IPS-18c (cell line): ENCODE results near the gene AZGP1.
A peak's percentile ranks its signal among the peaks of the same experiment; 100 is the strongest.

Experiments
- H3K4me3 ChIP-seq: 2 replicates; pipeline ENCODE4 v1.7.0; 2013; ENCODE audit warnings: low read depth, mild to moderate bottlenecking, low read length, moderate library complexity; ENCODE audit not compliant: insufficient read depth
- H3K9me3 ChIP-seq: one replicate; pipeline ENCODE4 v1.6.1; 2013; ENCODE audit warnings: mild to moderate bottlenecking, low read length, moderate library complexity; ENCODE audit not compliant: control insufficient read depth, insufficient read depth

The AZGP1 gene

GRCh38 chr7:99928994-99929729 is 46.7 kb downstream of the AZGP1 start, which contains the start of gene GJC3:
GJC3 (minus strand) TSS chr7:99929620; CDS start chr7:99929620, 0 bp downstream.
- H3K4me3 ChIP-seq, result peak within 1 kb of the TSS; percentile 36

GRCh38 chr7:99928188-99928587 is 47.6 kb downstream of the AZGP1 start:
- H3K9me3 ChIP-seq, result peaks cover 2% of the 10 kb centered on the region
- H3K4me3 ChIP-seq, result no peak overlapping the region

More at GRCh38 chr7:99928994-99929729, 46.7 kb downstream of the AZGP1 start, which contains the start of gene GJC3:
- peaks cover 2% of the 10 kb centered on the region for H3K9me3 ChIP-seq

GRCh38 chr7:99927536-99927935 is 48.3 kb downstream of the AZGP1 start:
- Histone ChIP-seq H3K9me3 (peaks cover 2% of the 10 kb centered on the region), H3K4me3 (no peak overlapping the region)

GRCh38 chr7:99926321-99926720 is 49.5 kb downstream of the AZGP1 start:
- Histone ChIP-seq H3K4me3 (no peak overlapping the region), H3K9me3 (peaks cover 2% of the 10 kb centered on the region)

- Histone ChIP-seq H3K9me3 (peaks cover 2% of the 10 kb centered on the region), H3K4me3 (no peak overlapping the region)
Measured at GRCh38 chr7:99923200-99923599, 52.6 kb downstream of the AZGP1 start.

- Histone ChIP-seq H3K4me3 (0 out of 2 replicates have a peak overlapping the region, but pooled peaks have one; percentile 36), H3K9me3 (no peaks in the 10 kb centered on the region)
Measured at GRCh38 chr7:99920149-99920548, 55.7 kb downstream of the AZGP1 start.

- Histone ChIP-seq H3K9me3 (no peaks in the 10 kb centered on the region), H3K4me3 (peak overlapping the region; percentile 36; the same call in 1 of the 2 replicates)
Measured at GRCh38 chr7:99919814-99920112, 56.1 kb downstream of the AZGP1 start.

GRCh38 chr7:99918959-99919813 is 56.6 kb downstream of the AZGP1 start, which contains the start of gene TRIM4:
TRIM4 (minus strand) TSS chr7:99919530; CDS start chr7:99919401, 129 bp downstream.
- H3K4me3 ChIP-seq, result peak within 1 kb of the TSS; percentile 65
- no peaks in the 10 kb centered on the region for H3K9me3 ChIP-seq
